NCI-H146 treated with DMSO at 0.1 percent for 48 hours (cell line): ENCODE data around the gene ATP6AP1.
A peak's percentile ranks its signal among the peaks of the same experiment; 100 is the strongest.
"Not testable (repeated sequence)": the region's sequence is repeated elsewhere in the genome, so short reads cannot be mapped to it uniquely, and the experiment has no call there.

Experiments
- DNase-seq: peaks from one replicate; lab custom pipeline; 2025; ENCODE audit not compliant: unreplicated experiment; lab: John Stamatoyannopoulos, UW

The ATP6AP1 gene, protein sequence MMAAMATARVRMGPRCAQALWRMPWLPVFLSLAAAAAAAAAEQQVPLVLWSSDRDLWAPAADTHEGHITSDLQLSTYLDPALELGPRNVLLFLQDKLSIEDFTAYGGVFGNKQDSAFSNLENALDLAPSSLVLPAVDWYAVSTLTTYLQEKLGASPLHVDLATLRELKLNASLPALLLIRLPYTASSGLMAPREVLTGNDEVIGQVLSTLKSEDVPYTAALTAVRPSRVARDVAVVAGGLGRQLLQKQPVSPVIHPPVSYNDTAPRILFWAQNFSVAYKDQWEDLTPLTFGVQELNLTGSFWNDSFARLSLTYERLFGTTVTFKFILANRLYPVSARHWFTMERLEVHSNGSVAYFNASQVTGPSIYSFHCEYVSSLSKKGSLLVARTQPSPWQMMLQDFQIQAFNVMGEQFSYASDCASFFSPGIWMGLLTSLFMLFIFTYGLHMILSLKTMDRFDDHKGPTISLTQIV

DNA sequence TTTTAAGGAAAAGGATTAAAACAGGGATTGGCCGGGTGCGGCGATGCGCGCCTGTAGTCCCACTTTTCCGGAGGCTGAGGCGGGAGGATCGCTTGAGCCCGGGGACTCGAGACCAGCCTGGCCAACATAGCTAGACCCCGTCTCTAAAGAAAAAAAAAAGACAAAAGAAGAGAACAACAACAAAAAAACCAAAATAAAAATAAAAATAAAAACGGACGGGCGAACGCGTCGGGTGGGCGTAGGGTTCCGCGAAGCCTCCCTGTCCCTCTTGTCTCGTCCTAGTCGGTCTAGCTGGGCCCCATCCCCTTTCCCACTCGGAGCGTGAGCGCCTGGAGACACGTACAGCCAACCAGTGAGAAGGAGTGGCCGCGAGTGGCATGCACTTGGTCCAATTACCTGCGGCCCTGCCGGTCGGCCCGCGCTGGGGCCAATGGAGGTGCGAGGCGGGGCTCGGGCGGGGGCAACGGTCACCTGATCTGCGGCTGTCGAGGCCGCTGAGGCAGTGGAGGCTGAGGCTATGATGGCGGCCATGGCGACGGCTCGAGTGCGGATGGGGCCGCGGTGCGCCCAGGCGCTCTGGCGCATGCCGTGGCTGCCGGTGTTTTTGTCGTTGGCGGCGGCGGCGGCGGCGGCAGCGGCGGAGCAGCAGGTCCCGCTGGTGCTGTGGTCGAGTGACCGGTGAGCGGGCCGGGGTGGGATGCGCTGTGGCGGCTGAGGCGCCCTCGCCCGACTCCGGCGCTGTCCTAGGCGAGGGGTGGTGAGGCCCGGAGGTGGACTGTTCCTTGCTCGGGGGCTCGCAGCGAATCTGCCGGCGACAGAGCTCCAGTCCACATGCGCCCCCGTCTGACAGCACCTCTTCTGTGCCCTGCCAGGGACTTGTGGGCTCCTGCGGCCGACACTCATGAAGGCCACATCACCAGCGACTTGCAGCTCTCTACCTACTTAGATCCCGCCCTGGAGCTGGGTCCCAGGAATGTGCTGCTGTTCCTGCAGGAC lies at the start of gene ATP6AP1:
ATP6AP1 (plus strand) TSS at position 502 of the 996 bp plus-strand sequence; CDS start at position 518, 16 bp downstream.
- DNase-seq: peak; percentile 81

DNA sequence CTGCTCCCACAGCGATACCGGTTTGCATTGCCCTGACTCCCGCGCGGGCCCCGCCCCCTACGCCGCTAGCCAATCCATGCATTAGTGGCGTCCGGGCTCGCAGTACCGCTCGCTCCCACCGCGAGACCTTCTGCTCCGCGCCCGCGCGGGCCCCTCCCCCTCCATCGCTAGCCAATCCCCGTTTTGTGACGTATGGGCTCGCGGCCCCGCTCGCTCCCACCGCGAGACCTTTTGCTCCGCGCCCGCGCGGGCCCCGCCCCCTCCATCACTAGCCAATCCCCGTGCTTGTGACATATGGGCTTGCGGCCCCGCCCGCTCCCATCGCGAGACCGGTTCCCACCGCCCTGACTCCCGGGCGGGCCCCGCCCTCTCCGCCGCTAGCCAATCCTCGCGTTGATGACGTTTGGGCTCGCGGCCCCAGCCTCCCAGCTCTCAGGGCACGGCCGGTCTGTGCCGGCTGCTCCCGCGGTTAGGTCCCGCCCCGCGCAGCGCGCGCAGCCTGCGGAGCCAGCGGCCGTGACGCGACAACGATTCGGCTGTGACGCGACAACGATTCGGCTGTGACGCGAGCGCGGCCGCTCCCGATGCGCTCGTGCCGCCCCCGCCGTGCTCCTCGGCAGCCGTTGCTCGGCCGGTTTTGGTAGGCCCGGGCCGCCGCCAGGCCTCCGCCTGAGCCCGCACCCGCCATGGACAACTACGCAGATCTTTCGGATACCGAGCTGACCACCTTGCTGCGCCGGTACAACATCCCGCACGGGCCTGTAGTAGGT lies 49.5 kb upstream of the ATP6AP1 start, which contains the start of gene EMD:
EMD (plus strand) TSS at position 497 of the 770 bp plus-strand sequence; CDS start at position 687, 190 bp downstream.
- peak; percentile 97 for DNase-seq

DNA sequence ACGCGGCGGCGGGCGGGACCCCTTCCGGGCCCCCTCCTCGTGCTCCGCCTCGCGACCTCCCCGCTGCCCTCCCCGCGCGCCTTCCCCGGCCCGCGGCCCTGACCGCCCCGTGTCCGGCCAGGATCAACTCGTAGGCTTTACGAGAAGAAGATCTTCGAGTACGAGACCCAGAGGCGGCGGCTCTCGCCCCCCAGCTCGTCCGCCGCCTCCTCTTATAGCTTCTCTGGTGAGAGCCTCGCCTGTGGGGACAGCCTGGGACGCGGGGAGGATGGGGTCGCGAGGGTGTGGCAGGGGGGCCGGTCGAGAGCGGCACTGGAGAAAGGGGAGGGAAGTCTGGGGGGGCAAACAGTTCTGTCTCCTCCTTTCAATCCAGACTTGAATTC lies 48.9 kb upstream of the ATP6AP1 start:
- no peak for DNase-seq

DNA sequence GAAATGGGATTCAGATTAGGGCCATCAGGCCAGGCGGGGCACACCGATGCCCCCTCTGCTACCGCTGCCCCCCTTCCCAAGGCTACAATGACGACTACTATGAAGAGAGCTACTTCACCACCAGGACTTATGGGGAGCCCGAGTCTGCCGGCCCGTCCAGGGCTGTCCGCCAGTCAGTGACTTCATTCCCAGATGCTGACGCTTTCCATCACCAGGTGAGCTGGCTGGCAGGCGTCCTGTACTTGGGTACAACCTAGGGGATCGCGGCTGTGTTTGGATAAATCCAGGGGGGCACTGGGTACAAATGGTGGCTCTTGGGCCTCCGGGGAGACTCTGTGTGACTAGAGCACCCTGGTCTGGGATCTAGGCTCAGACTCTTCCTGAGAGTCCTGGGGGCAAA lies 48.3 kb upstream of the ATP6AP1 start:
- DNase-seq: no peak

DNA sequence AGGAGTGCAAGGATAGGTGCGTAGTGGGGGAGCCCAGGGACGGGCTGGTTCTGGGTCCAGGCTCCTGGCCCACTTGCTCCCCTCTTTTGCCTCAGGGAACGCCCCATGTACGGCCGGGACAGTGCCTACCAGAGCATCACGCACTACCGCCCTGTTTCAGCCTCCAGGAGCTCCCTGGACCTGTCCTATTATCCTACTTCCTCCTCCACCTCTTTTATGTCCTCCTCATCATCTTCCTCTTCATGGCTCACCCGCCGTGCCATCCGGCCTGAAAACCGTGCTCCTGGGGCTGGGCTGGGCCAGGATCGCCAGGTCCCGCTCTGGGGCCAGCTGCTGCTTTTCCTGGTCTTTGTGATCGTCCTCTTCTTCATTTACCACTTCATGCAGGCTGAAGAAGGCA lies 47.7 kb upstream of the ATP6AP1 start:
- no peak for DNase-seq

DNA sequence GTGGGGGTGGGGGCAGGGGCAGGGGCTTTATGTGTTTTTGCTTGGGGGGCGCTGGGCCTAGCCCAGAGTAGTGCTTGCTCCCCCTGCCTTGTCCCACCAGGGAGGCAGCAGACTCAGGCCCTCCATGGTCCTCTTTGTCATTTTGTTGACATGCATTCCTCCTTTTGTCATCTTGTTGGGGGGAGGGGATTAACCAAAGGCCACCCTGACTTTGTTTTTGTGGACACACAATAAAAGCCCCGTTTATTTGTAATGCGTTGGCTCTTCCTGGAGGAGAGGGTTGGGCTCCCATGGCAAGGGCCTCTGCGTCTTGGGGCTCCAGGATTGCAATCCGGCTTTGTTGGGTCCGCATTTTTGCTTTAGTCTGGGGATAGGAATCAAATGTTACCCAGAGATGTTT lies 47.2 kb upstream of the ATP6AP1 start:
- no peak for DNase-seq

DNA sequence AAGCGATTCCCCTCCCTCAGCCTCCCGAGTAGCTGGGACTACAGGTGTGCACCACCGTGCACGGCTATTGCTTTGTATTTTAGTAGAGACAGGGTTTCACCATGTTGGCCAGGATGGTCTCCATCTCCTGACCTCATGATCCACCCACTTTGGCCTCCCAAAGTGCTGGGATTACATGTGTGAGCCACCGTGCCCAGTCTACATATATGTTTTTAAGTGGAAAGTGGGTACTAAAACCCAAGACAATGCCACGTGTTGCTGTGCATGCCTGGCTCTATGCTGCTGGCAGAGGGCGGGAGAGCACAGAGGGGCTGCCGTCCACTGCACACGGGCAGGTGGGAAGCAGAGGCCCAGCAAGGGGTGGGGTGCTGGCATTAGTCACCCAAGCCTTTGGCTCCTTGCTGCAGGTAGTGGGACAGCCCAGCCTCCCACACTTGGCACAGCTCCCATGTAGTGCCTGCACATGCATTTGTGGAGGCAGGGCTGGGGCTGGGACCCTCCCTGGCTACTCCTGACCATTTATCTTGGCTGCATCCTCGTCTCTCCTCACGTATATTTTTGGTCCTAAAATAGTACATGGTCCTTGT lies 45.9 kb upstream of the ATP6AP1 start:
- no peak for DNase-seq

DNA sequence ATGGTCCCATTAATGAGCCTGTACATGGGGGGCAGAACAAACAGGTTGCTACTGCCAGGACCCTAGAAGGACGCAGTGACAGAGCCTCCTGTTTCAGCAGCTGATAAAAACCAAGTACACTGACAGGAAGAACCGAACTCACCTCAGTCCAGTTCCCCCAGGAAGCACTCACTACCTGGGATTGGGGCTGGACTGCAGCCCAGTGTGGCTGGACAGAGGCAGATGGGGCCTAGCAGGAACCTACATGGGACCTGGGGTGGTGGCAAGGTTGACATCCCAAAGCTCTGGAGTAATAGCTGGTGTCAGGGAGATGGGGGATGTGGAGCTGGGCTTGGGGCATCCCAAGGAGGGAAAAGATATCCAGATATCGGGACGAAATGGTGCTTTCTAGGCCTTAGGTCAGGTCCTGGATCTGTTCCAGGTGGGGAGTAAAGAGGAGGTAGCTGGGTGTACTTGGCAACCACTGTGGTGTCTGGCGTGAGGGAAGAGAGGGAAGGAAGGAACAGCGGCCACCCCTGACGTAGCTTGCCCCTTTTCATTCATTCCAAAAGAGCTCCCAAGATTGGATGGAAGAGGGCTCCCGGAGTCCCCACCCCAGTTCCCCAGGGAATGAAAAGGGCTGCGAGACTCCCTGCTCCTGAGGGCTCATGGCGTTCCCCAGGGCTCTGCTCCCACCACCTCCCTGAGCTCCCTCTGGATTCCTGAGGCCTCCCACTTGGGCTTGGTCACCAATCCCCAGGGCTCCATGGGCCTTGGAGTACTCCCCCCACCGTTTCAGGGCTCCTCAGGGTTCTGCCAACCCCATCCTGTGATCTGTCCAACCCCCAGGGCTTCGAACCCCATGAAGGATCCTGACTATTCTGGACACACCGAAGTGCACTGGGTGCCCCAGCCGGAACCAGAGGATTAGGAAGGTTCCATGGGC lies 44.9 kb upstream of the ATP6AP1 start:
- no peak for DNase-seq

DNA sequence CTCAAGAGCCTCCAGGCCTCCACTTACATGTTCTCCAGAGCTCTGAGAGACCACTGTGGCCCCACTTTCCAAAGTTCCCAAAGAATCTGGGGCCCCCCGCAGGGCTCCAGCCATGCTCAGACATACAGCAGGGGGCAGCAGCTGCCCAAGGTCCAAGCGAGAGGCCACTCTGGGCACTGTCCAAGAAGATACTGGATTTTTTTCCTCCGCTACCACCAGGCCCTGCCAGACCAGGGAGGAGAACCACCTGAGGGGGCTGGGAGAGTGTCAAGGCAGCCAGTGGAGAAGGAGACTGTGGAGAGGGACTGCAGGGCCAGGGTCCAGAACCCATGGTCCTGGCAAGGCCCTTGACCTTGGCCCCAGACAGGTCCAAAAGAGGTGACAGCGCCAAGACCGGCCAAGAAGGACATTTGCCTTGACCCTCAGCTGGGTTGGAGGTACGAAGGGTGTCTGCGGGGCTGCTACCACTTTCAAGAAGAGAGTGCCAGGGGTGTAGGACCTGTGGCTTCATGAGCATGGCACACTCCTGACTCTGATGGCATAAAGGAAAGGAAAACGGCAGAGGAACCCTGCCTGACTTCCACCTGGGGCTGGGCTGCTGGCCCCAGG lies 44.1 kb upstream of the ATP6AP1 start:
- no peak for DNase-seq

DNA sequence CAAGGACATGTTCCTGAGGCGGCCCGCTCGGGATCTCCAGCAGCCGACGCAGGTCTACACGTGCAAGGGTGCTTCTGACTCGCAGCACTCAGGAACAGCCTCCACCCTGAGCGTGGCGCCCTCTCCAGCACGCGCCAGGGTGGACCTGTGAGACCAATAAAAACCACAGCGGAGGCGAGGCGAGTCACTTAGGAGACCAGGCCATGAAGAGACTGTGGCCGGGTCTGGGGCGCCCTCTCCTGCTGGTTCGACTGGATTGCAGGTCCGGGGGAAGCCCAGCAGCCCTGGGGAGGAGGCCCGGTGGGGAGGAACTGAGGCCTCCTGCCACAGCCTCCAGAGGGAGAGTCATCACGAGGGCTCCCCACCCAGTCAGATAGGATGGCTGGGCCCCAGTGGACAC lies 40.4 kb upstream of the ATP6AP1 start:
- not testable (repeated sequence) for DNase-seq

DNA sequence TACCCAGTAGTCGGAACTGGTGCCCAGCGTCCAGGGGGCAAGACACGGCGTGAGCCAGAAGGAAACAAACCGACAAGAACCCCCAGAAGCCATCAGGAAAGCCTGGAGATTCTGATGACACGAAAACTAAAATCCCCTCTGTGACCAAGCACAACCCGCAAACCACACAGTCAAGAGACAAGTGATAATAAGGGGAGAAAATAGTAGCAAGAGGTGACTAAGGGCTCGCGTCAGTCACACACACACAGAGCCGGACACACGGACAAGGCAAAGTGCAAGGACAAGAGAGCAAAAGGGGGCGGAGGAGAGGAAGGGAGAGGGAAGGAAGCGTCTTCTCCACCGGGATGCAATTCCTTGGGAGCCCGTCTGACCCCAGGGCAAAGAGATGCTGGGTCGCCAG lies 39.8 kb upstream of the ATP6AP1 start:
- DNase-seq: not testable (repeated sequence)

DNA sequence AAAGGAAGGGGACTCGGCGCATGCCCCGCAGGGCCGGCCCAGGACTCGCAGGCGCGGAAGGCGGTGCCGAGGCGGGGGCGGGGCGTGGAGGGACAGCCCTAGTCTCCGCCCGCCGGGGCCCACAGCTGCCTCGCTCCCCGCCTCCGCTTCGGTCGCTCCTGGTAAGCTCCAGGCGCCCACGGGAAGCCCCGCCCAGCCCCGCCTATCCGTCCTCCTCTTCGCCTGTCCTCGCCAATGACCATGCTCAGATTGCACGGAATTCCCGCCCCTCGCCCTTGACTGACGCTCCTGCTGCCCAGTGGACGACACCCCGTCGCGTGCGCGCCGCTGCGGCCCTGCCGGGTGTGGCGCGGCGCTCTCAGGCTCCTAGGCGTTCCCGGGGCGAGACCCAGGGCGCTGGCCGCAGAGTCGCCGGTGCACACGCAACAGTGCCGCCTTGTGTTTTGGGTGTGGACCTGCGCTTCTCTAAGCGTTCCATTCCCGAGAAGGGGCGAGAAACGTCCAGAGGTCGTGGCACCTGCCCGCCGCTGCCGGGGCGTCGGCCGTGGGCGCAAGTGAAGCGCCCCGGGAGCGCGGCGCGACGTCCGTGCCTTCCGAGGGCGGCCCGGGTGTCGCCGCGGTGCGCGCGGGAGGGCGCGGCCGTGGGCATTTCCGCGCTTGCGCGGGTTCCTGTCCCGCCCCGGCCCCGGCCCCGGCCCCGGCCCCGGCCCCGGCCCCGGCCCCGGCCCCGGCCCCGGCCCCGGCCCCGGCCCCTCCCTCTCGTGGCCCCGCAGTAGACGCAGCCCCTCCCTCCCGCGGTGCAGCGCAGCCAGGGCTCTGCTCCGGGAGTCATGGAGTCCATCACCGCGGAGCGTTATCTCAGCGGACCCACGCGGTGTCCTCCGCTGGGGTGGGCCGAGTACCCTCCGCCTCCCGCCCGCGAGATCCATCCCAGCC lies 38.4 kb upstream of the ATP6AP1 start:
- DNase-seq: not testable (repeated sequence)

DNA sequence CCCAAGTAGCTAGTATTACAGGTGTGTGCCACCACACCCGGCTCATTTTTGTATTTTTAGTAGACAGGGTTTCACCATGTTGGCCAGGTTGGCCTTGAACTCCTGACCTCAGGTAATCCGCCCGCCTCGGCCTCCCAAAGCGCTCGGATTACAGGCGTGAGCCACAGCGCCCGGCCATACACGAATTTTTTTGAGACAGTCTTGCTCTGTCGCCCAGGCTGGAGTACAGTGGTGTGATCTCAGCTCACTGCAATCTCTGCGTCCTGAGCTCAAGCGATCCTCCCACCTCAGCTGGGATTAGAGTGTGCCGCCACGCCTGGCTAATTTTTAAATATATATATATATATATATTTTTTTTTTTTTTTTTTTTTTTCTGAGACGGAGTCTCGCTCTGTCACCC lies 32.1 kb upstream of the ATP6AP1 start:
- not testable (repeated sequence) for DNase-seq

DNA sequence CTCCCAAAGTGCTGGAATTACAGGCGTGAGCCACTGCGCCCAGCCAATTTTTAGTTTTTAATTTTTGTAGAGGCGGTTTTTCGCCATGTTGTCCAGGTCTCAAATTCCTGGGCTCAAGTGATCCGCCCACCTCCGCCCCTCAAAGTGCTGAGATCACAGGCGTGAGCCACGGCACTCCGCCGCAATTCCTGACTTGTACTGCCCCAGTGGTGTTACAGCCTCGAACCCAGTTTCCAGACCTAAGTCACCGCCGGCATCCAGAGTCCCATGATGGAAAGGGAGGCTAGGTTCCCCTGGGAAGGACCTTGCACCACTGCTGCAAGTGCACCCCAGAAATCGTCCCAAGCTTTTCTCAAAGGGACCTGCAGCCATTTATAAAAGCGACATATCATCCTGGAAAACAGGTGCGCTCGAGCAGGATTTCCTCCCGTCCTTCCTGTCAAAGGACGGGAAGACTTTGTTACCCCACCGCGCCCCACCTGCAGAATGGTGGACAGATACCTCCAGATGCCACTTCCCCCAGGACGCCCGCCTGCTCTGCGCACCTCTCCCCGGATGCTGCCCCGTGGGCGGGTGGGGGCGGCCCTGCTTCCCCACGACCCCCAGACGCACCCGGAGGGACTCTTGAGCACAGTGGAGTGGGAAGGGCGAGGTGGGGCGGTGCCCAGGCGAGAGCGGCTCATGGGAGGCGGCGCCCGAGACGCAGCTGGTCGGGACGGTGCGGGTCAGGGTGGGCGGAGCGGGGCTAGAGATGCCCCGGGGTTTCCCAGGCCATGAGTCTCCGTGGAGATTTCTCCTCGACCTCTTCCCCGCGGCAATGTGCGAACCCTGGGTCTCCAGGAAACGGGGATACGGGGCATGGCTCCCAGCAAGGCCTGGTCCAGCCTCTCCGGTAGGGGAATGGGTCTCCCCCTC lies 31.2 kb upstream of the ATP6AP1 start:
- DNase-seq: peak; percentile 44

DNA sequence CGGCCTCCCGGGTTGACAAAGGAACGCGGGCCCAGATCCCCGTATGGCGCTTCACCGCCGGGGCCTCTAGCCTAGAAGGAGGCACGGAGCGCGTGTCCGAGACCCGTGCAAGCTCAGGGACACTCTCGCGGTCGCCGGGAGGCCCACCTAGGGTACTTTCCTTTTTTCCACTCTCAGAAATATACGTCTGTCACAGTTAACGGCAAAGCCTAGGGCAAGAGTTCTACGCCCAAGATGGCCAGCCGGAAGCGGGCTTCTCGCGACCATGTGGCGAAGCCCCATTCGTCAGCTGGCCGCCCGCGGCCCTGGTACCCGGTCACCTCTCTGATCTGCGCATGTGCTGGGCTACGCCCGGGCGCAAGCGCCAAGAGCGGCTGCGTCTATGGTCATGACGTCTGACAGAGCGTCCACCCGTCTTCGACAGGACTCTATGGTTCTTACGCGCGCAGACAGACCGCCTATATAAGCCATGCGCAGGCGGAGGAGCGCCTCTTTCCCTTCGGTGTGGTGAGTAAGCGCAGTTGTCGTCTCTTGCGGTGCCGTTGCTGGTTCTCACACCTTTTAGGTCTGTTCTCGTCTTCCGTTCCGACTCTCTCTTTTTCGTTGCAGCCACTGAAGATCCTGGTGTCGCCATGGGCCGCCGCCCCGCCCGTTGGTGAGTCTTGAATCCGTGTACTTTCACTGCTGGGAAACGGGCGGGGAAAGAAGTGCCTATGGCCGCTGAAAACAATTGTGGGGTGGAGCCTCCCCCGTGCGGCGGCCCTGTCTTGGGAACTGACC lies 30.4 kb upstream of the ATP6AP1 start, which contains the start of gene RPL10:
RPL10 (plus strand) TSS at position 490 of the 780 bp plus-strand sequence; CDS start at position 633, 143 bp downstream.
- peak; percentile 90 for DNase-seq
